IMR-90 (cell line): ENCODE data around the gene C5orf63. TPM values are rescaled to one million over a fixed set of nuclear protein-coding genes. Genes with fewer than 3 reads are reported as not detected.

Source experiments
- ATAC-seq: fragments of 200-7000 bp; cut with Tn5 transposase; 2 replicates; pipeline ENCODE4 v1.9.1; 2020; ENCODE audit warnings: low read depth, mild to moderate bottlenecking, moderate library complexity
- BruUV-seq: library from RNA; stranded (reverse); fragments of 400-500 nt; replicated peaks from 2 replicates; lab custom pipeline; 2021; lab: Mats Ljungman, UMichigan
- CTCF ChIA-PET: fragments of 300-600 bp; formaldehyde crosslinking; extraction: SDS; loops from one replicate; lab custom pipeline; 2021; ENCODE audit warnings: antibody characterized with exemption; lab: Yijun Ruan, JAX
- POLR2A ChIA-PET: fragments of 300-600 bp; sonication (Branson Sonifier 250); formaldehyde crosslinking; loops from one replicate; lab custom pipeline; 2022; ENCODE audit warnings: antibody characterized with exemption; ENCODE audit not compliant: unreplicated experiment; lab: Charles Lee
- DNase-seq: peaks from one replicate; pipeline ENCODE4 v3.0.0; 2013
- H2AFZ ChIP-seq: replicated peaks from 2 replicates; pipeline ENCODE3; 2013; ENCODE audit warnings: low read length, mild to moderate bottlenecking; ENCODE audit not compliant: poor library complexity
- H2AK5ac ChIP-seq: 2 replicates; pipeline ENCODE4 v1.6.1; 2013; ENCODE audit warnings: low read depth, low read length, inconsistent platforms
- H2AK9ac ChIP-seq: replicated peaks from 2 replicates; pipeline ENCODE3; 2013; ENCODE audit warnings: mild to moderate bottlenecking, low read depth, low read length, moderate library complexity; ENCODE audit not compliant: poor library complexity
- H2BK120ac ChIP-seq: 2 replicates; pipeline ENCODE4 v1.6.1; 2013; ENCODE audit warnings: low read depth, low read length, inconsistent platforms
- H2BK15ac ChIP-seq: 3 replicates; pipeline ENCODE4 v1.6.1; 2013; ENCODE audit warnings: low read depth, low read length, inconsistent platforms
- H2BK20ac ChIP-seq: 2 replicates; pipeline ENCODE4 v1.6.1; 2013; ENCODE audit warnings: low read depth, mild to moderate bottlenecking, inconsistent platforms, low read length, moderate library complexity
- H2BK5ac ChIP-seq: 2 replicates; pipeline ENCODE4 v1.6.1; 2013; ENCODE audit warnings: mild to moderate bottlenecking, low read depth, low read length, inconsistent platforms; ENCODE audit not compliant: poor library complexity, severe bottlenecking
- H3K14ac ChIP-seq: replicated peaks from 2 replicates; pipeline ENCODE4 v1.6.1; 2013; ENCODE audit warnings: low read depth, low read length, inconsistent platforms
- H3K18ac ChIP-seq: 2 replicates; pipeline ENCODE4 v1.6.1; 2013; ENCODE audit warnings: low read depth, low read length, control low read depth
- H3K23ac ChIP-seq: 2 replicates; pipeline ENCODE4 v1.6.1; 2013; ENCODE audit warnings: low read depth, low read length, inconsistent platforms
- H3K27ac ChIP-seq: 2 replicates; pipeline ENCODE4 v1.5.1; 2013; ENCODE audit warnings: mild to moderate bottlenecking, control low read depth, low read length; ENCODE audit not compliant: insufficient read depth
- H3K27me3 ChIP-seq: 2 replicates; pipeline ENCODE4 v1.6.1; 2013; ENCODE audit warnings: low read length; ENCODE audit not compliant: control insufficient read depth, insufficient read depth
- H3K36me3 ChIP-seq: 2 replicates; pipeline ENCODE4 v1.6.1; 2013; ENCODE audit warnings: low read length, mixed read lengths; ENCODE audit not compliant: control insufficient read depth, insufficient read depth
- H3K4ac ChIP-seq: 2 replicates; pipeline ENCODE4 v1.6.1; 2013; ENCODE audit warnings: low read depth, low read length, inconsistent platforms
- H3K4me1 ChIP-seq: 2 replicates; pipeline ENCODE4 v1.6.1; 2013; ENCODE audit warnings: low read length, mixed read lengths; ENCODE audit not compliant: control insufficient read depth, insufficient read depth
- H3K4me2 ChIP-seq: 2 replicates; pipeline ENCODE4 v1.6.1; 2013; ENCODE audit warnings: low read depth, mild to moderate bottlenecking, control low read depth, low read length, moderate library complexity
- H3K4me3 ChIP-seq: 2 replicates; pipeline ENCODE4 v1.5.1; 2013; ENCODE audit warnings: low read depth, mild to moderate bottlenecking, control low read depth, low read length, moderate library complexity; ENCODE audit not compliant: insufficient read depth
- H3K56ac ChIP-seq: 2 replicates; pipeline ENCODE4 v1.6.1; 2013; ENCODE audit warnings: low read length, inconsistent platforms; ENCODE audit not compliant: insufficient read depth; ENCODE audit errors: extremely low read depth
- H3K79me1 ChIP-seq, 2 experiments: 2 replicates each; pipeline ENCODE4 v1.6.1; 2013; ENCODE audit warnings: low read length in 2 of 2, inconsistent platforms in 1 of 2, low read depth in 1 of 2
- H3K9ac ChIP-seq: 2 replicates; pipeline ENCODE4 v1.6.1; 2013; ENCODE audit warnings: low read depth, low read length, control low read depth
- H3K9me1 ChIP-seq: 2 replicates; pipeline ENCODE4 v1.6.1; 2013; ENCODE audit warnings: low read length, inconsistent platforms; ENCODE audit not compliant: insufficient read depth
- H3K9me3 ChIP-seq: 2 replicates; pipeline ENCODE4 v1.6.1; 2013; ENCODE audit warnings: low read length; ENCODE audit not compliant: control insufficient read depth, insufficient read depth
- H4K20me1 ChIP-seq: 2 replicates; pipeline ENCODE4 v1.6.1; 2013; ENCODE audit warnings: low read length, inconsistent platforms; ENCODE audit not compliant: insufficient read depth
- H4K5ac ChIP-seq: 2 replicates; pipeline ENCODE4 v1.6.1; 2013; ENCODE audit warnings: mild to moderate bottlenecking, low read depth, low read length, control low read depth
- H4K8ac ChIP-seq, 2 experiments: 2 replicates each; pipeline ENCODE4 v1.6.1; 2013; ENCODE audit warnings: low read depth in 2 of 2, low read length in 2 of 2, control low read depth in 1 of 2, inconsistent platforms in 1 of 2
- H4K91ac ChIP-seq: 2 replicates; pipeline ENCODE4 v1.6.1; 2013; ENCODE audit warnings: low read depth, low read length, inconsistent platforms; ENCODE audit not compliant: insufficient read depth
- BHLHE40 ChIP-seq: fragments of 150-350 bp; IDR thresholded peaks from 2 replicates; pipeline ENCODE4 v1.6.1; 2016; ENCODE audit warnings: mild to moderate bottlenecking, low read depth, low read length
- CEBPB ChIP-seq: IDR thresholded peaks from 2 replicates; pipeline ENCODE4 v1.6.1; 2012; ENCODE audit warnings: low read depth, low read length, improper control_type of control experiment
- CHD1 ChIP-seq: IDR thresholded peaks from 2 replicates; pipeline ENCODE4 v1.6.1; 2012; ENCODE audit warnings: low read depth, low read length, improper control_type of control experiment
- CTCF ChIP-seq: conservative IDR thresholded peaks from 2 replicates; pipeline ENCODE4 v1.5.1; 2012; ENCODE audit warnings: mild to moderate bottlenecking, low read depth, low read length, improper control_type of control experiment
- ELK1 ChIP-seq: fragments of 150-350 bp; IDR thresholded peaks from 2 replicates; pipeline ENCODE4 v1.6.1; 2016; ENCODE audit warnings: low read depth, mild to moderate bottlenecking, low read length, moderate library complexity, borderline replicate concordance
- FOS ChIP-seq: fragments of 150-350 bp; IDR thresholded peaks from 2 replicates; pipeline ENCODE4 v1.6.1; 2016; ENCODE audit warnings: low read depth, low read length
- MAFK ChIP-seq: IDR thresholded peaks from 2 replicates; pipeline ENCODE4 v1.6.1; 2012; ENCODE audit warnings: low read depth, low read length, improper control_type of control experiment
- MAZ ChIP-seq: IDR thresholded peaks from 2 replicates; pipeline ENCODE4 v1.6.1; 2012; ENCODE audit warnings: low read depth, mild to moderate bottlenecking, low read length, improper control_type of control experiment, moderate library complexity, borderline replicate concordance
- MXI1 ChIP-seq: IDR thresholded peaks from 2 replicates; pipeline ENCODE4 v1.6.1; 2012; ENCODE audit warnings: low read depth, mild to moderate bottlenecking, low read length, moderate library complexity, borderline replicate concordance
- NFE2L2 ChIP-seq: fragments of 150-350 bp; IDR thresholded peaks from 2 replicates; pipeline ENCODE4 v1.6.1; 2016; ENCODE audit warnings: low read depth, mild to moderate bottlenecking, low read length
- POLR2A ChIP-seq: IDR thresholded peaks from 2 replicates; pipeline ENCODE4 v1.6.1; 2012; ENCODE audit warnings: mild to moderate bottlenecking, low read depth, low read length
- RAD21 ChIP-seq: IDR thresholded peaks from 2 replicates; pipeline ENCODE4 v1.6.1; 2012; ENCODE audit warnings: low read length, improper control_type of control experiment
- RCOR1 ChIP-seq: IDR thresholded peaks from 2 replicates; pipeline ENCODE4 v1.6.1; 2012; ENCODE audit warnings: mild to moderate bottlenecking, low read length, improper control_type of control experiment; ENCODE audit not compliant: insufficient replicate concordance
- RFX5 ChIP-seq: IDR thresholded peaks from 2 replicates; pipeline ENCODE4 v1.8.0; 2012; ENCODE audit warnings: low read depth, mild to moderate bottlenecking, low read length, moderate library complexity
- SMC3 ChIP-seq: fragments of 150-350 bp; IDR thresholded peaks from 2 replicates; pipeline ENCODE4 v1.6.1; 2016; ENCODE audit warnings: low read depth, mild to moderate bottlenecking, antibody characterized with exemption, low read length, moderate library complexity
- USF2 ChIP-seq: fragments of 150-350 bp; IDR thresholded peaks from 2 replicates; pipeline ENCODE4 v1.6.1; 2017; ENCODE audit warnings: mild to moderate bottlenecking, antibody characterized with exemption, low read length, low read depth
- dilution Hi-C: fragments of 300-500 bp; cut with HindIII; formaldehyde crosslinking; loops from one replicate; pipeline ENCODE4 v1.14.3; 2018; ENCODE audit warnings: low sequenced_read_pairs; ENCODE audit not compliant: unreplicated experiment
- in situ Hi-C: fragments of 300-500 bp; cut with MboI; formaldehyde crosslinking; loops from 3 replicates; pipeline ENCODE4 v1.14.3; 2019; ENCODE audit warnings: low sequenced_read_pairs, inconsistent platforms, mixed read lengths
- intact Hi-C: fragments of 100-400 bp; cut with micrococcal nuclease; formaldehyde crosslinking; loops from 2 replicates; pipeline ENCODE4 v1.10.0; 2022
- polyA plus RNA-seq, 3 experiments: library from polyadenylated mRNA; depleted of rRNA; stranded (reverse); fragments of >200 nt; gene quantifications; 2 replicates each; pipeline ENCODE4 v1.2.3, GENCODE V29; 2012; ENCODE audit warnings: low replicate concordance in 1 of 3
- total RNA-seq: library from RNA; depleted of rRNA; stranded (reverse); fragments of >200 nt; gene quantifications from 2 replicates; pipeline ENCODE4 v1.2.3, GENCODE V29; 2012

The C5orf63 gene
- total and polyA plus RNA-seq, 2 of the 4 experiments (the other 2 are of a cell fraction), result 0.72 to 1.1 TPM

- H4K91ac ChIP-seq, result no peak overlapping the region
- DNase-seq (peak; percentile 57), ATAC-seq (no peak; the same call in 1 of the 2 replicates)
- H4K5ac ChIP-seq, result no peak overlapping the region
- peak overlapping the region; percentile 86 for H2BK120ac ChIP-seq
- H2BK15ac ChIP-seq, result peak overlapping the region; percentile 26; the same call in 1 of the 3 replicates
- TF ChIP-seq NFE2L2 (no peak), USF2 (no peak), POLR2A (no peak), BHLHE40 (no peak), SMC3 (no peak), CHD1 (no peak), RAD21 (no peak), CTCF (no peak), RFX5 (no peak), CEBPB (no peak), FOS (no peak), ELK1 (no peak), MAFK (no peak), MAZ (no peak), MXI1 (no peak), RCOR1 (no peak)
- H3K27me3 ChIP-seq, result no peaks in the 10 kb centered on the region
- dilution Hi-C loops (no loop called here), in situ Hi-C loops (no loop called here), intact Hi-C loops (loop anchor here (2.0 kb wide), 1 partner anchor 616 kb away; no protein-coding TSS in a partner anchor)
- CTCF ChIA-PET, result no interaction called here
- no peak overlapping the region for H3K56ac ChIP-seq
- no TSS peak for BruUV-seq
- peak overlapping the region; percentile 87 for H2BK5ac ChIP-seq
- H3K4me2 ChIP-seq, result no peak overlapping the region; the same call in 1 of the 2 replicates
- no peaks in the 10 kb centered on the region for H4K20me1 ChIP-seq
- no peaks in the 10 kb centered on the region for H3K36me3 ChIP-seq
- POLR2A ChIA-PET, result no interaction called here
- no peak overlapping the region for H3K14ac ChIP-seq
- no peaks in the 10 kb centered on the region for H3K79me1 ChIP-seq
- H3K9me1 ChIP-seq, result peaks cover 7% of the 10 kb centered on the region
- H4K8ac ChIP-seq, result peak overlapping the region; percentile 4 to 61; a peak in 2 of 4 replicates
- peak overlapping the region; percentile 69 for H2BK20ac ChIP-seq
- no peak overlapping the region for H3K9ac ChIP-seq
- peaks cover 5% of the 10 kb centered on the region; the same call in 1 of the 2 replicates for H3K4me1 ChIP-seq
- peak overlapping the region; percentile 73; the same call in 1 of the 2 replicates for H3K4ac ChIP-seq
- no peaks in the 10 kb centered on the region for H3K9me3 ChIP-seq
- H3K4me3 ChIP-seq, result no peak overlapping the region
- no peak overlapping the region for H3K27ac ChIP-seq
- H2AK5ac ChIP-seq, result no peak overlapping the region
- H3K18ac ChIP-seq, result no peak overlapping the region; the same call in 1 of the 2 replicates
- no peak overlapping the region for H2AFZ ChIP-seq
- no peak overlapping the region for H3K23ac ChIP-seq
- H2AK9ac ChIP-seq, result no peak overlapping the region
These were observed 15.9 kb upstream of the C5orf63 start for GRCh38 chr5:127089191-127089590.
